Gastrocnemius medialis (tissue), 4 donors: ENCODE data around the gene FADD. TPM values are rescaled to one million over a fixed set of nuclear protein-coding genes. Genes with fewer than 3 reads are reported as not detected.

ENCODE experiments used
- ATAC-seq, 2 donors: fragments of 150-250 bp; one replicate each; pipeline ENCODE4 v1.9.1; 2016
- DNase-seq, 2 donors: peaks; one replicate each; pipeline ENCODE4 v3.0.0-alpha.2; 2019
- H3K27ac ChIP-seq, 4 donors: fragments of 200-600 bp; sonication (generic); 1 replicate in 1 of 4; 2 replicates in 3 of 4; pipeline ENCODE4 v1.5.1; 2016 to 2018; ENCODE audit warnings: mild to moderate bottlenecking in 2 of 4, moderate library complexity in 1 of 4
- H3K27me3 ChIP-seq, 3 donors: fragments of 200-600 bp; sonication (generic) in 2 of 3; 1 replicate in 1 of 3; 2 replicates in 2 of 3; pipeline versions ENCODE4 v1.5.1 to v1.6.0; 2016 to 2019; ENCODE audit warnings: mild to moderate bottlenecking in 1 of 3, moderate library complexity in 1 of 3
- H3K36me3 ChIP-seq, 2 donors: fragments of 200-600 bp; sonication (generic) in 1 of 2; one replicate each; pipeline ENCODE4 v1.5.1; 2017 to 2018
- H3K4me1 ChIP-seq, 2 donors: fragments of 200-600 bp; sonication (generic) in 1 of 2; one replicate each; pipeline ENCODE4 v1.5.1; 2016 to 2017; ENCODE audit warnings: mild to moderate bottlenecking in 2 of 2
- H3K4me3 ChIP-seq, 4 donors: fragments of 200-600 bp; sonication (generic) in 3 of 4; 1 replicate in 1 of 4; 2 replicates in 3 of 4; pipeline ENCODE4 v1.5.1; 2016 to 2019; ENCODE audit warnings: mild to moderate bottlenecking in 2 of 4
- H3K9me3 ChIP-seq, 3 donors: fragments of 200-600 bp; sonication (generic) in 2 of 3; 1 replicate in 1 of 3; 2 replicates in 2 of 3; pipeline ENCODE4 v1.5.1; 2016 to 2019
- POLR2A ChIP-seq, 2 donors: fragments of 450-650 bp; IDR thresholded peaks; one replicate each; pipeline ENCODE4 v1.6.1; 2017; ENCODE audit warnings: antibody characterized with exemption in 2 of 2, mild to moderate bottlenecking in 2 of 2, moderate library complexity in 2 of 2
- in situ Hi-C, 4 donors: fragments of 200-750 bp; cut with MboI; loops; one replicate each; pipeline versions ENCODE4 v1.15.0 to v1.8.0; 2017; ENCODE audit warnings: low sequenced_read_pairs in 4 of 4
- intact Hi-C: fragments of 100-400 bp; cut with DNase I; formaldehyde crosslinking; loops from one replicate; pipeline ENCODE4 v1.15.1; 2023; ENCODE audit warnings: low total_unique reads
- total RNA-seq, 4 donors: library from RNA; depleted of rRNA; stranded (reverse); fragments of >200 nt; gene quantifications; one replicate each; pipeline versions ENCODE4 v1.1.0 to v1.2.3, GENCODE V29; 2016
- TF ChIP-seq, protein P1 (sequence below), 5 experiments: fragments of 450-650 bp in 3 of 5; fragments of 200-600 bp in 2 of 5; sonication (generic) in 2 of 5; IDR thresholded peaks in 4 of 5; conservative IDR thresholded peaks in 1 of 5; 1 replicate in 4 of 5; 2 replicates in 1 of 5; pipeline ENCODE4 v1.5.1; 2016 to 2019; ENCODE audit warnings: antibody characterized with exemption in 5 of 5, mild to moderate bottlenecking in 3 of 5, moderate library complexity in 3 of 5

FADD gene
- total RNA-seq, 4 donors from 2014 or later, result 6.9 to 17.3 (median 10.4) TPM

DNA sequence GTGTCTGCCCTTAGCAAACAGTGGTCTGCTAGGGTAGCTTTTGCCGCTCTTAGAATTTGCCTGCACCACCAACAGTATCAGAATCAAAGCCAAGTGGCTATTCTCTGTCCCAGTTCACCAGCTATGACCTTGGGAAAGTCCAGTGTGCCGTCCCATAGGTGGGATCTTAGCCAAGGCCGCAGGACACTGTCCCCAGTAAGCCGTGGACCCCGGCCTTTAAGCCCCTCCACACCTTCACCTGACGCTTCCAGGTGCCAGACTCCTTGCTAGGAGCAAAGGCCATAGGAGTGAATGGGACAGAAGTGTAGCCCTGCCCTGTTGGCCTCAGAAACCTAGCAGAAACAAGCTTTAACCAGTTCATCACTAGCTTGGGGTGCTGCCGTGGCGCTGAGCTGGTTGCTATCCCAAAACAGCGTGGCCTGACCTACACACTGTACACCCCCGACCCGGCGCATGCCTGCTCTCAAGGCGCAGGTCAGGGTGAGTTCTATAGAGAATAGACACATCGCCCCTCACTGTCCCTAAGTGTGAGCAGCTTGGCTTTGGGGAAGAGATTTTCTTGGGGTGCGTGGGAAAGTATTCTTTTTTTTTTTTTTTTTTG lies 4.5 kb downstream of the FADD start:
- Histone ChIP-seq H3K4me1 (peaks cover 12 to 16% of the 10 kb centered on the region in 2 donors), H3K36me3 (peaks cover 0 to 29% of the 10 kb centered on the region in 2 donors), H3K4me3 (no peak overlapping the region), H3K9me3 (no peaks in the 10 kb centered on the region), H3K27me3 (no peaks in the 10 kb centered on the region), H3K27ac (no peak overlapping the region)
- in situ Hi-C loops (loop anchor here in 1 of 4 donors (10.0 kb wide), 1 partner anchor 523 kb away; no protein-coding TSS in a partner anchor), intact Hi-C loops (loop anchor here (10.0 kb wide), 1 partner anchor 197 kb away; no protein-coding TSS in a partner anchor)
- no peak for DNase-seq
- TF ChIP-seq, protein P1, sequence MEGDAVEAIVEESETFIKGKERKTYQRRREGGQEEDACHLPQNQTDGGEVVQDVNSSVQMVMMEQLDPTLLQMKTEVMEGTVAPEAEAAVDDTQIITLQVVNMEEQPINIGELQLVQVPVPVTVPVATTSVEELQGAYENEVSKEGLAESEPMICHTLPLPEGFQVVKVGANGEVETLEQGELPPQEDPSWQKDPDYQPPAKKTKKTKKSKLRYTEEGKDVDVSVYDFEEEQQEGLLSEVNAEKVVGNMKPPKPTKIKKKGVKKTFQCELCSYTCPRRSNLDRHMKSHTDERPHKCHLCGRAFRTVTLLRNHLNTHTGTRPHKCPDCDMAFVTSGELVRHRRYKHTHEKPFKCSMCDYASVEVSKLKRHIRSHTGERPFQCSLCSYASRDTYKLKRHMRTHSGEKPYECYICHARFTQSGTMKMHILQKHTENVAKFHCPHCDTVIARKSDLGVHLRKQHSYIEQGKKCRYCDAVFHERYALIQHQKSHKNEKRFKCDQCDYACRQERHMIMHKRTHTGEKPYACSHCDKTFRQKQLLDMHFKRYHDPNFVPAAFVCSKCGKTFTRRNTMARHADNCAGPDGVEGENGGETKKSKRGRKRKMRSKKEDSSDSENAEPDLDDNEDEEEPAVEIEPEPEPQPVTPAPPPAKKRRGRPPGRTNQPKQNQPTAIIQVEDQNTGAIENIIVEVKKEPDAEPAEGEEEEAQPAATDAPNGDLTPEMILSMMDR (IDR thresholded peaks at IDR 0.05 in 4 of 5, conservative IDR thresholded peaks at IDR 0.05 in 1 of 5), result no peak
- TF ChIP-seq POLR2A (IDR thresholded peaks at IDR 0.05), result no peak
- no peak for ATAC-seq

- H3K4me3 ChIP-seq, result no peak overlapping the region
- in situ Hi-C loops, result loop anchor here in 1 of 4 donors (10.0 kb wide), 1 partner anchor 525 kb away; no protein-coding TSS in a partner anchor
- intact Hi-C loops, result loop anchor here (10.0 kb wide), 1 partner anchor 195 kb away; no protein-coding TSS in a partner anchor
- DNase-seq, result no peak
- TF ChIP-seq, protein P1 (IDR thresholded peaks at IDR 0.05 in 4 of 5, conservative IDR thresholded peaks at IDR 0.05 in 1 of 5), result no peak
- TF ChIP-seq POLR2A (IDR thresholded peaks at IDR 0.05), result no peak
- H3K9me3 ChIP-seq, result no peaks in the 10 kb centered on the region
- no peak overlapping the region for H3K27ac ChIP-seq
- H3K4me1 ChIP-seq, result peaks cover 3 to 9% of the 10 kb centered on the region in 2 donors
- no peak for ATAC-seq
- no peaks in the 10 kb centered on the region for H3K27me3 ChIP-seq
- H3K36me3 ChIP-seq, result peaks cover 0 to 29% of the 10 kb centered on the region in 2 donors
Observed at GRCh38 chr11:70209391-70209912, 6.4 kb downstream of the FADD start.

- DNase-seq (no peak), ATAC-seq (peak; percentile 30 to 39)
- Histone ChIP-seq H3K4me1 (peaks cover 0 to 3% of the 10 kb centered on the region in 2 donors), H3K36me3 (peaks cover 0 to 29% of the 10 kb centered on the region in 2 donors), H3K27ac (no peak overlapping the region), H3K9me3 (no peaks in the 10 kb centered on the region), H3K27me3 (no peaks in the 10 kb centered on the region), H3K4me3 (no peak overlapping the region)
- TF ChIP-seq POLR2A (IDR thresholded peaks at IDR 0.05), result no peak
- TF ChIP-seq, protein P1 (IDR thresholded peaks at IDR 0.05 in 4 of 5, conservative IDR thresholded peaks at IDR 0.05 in 1 of 5), result no peak
- in situ Hi-C loops (no loop called here), intact Hi-C loops (no loop called here)
Observed at GRCh38 chr11:70210051-70210501, 7.0 kb downstream of the FADD start.

DNA sequence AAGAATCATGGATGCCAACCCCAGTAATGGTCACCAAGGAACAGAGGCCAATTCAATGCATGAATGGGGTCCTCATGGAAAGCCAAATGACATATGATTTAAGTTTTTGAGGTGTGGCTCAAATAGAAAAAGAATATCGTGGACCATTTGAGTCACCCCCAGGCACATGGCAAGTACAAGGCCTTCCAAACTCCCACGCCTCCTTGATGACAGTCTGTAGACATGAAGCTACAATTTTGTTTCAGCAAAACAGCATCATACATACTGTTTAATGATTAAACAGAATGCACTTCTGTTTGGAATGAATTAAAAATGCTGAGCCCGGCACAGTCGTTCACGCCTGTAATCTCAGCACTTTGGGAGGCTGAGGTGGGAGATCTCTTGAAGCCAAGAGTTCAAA lies 7.4 kb downstream of the FADD start:
- Histone ChIP-seq H3K4me3 (no peak overlapping the region), H3K9me3 (no peaks in the 10 kb centered on the region), H3K36me3 (peaks cover 0 to 29% of the 10 kb centered on the region in 2 donors), H3K27ac (no peak overlapping the region), H3K4me1 (no peaks in the 10 kb centered on the region), H3K27me3 (no peaks in the 10 kb centered on the region)
- ATAC-seq, result no peak
- no peak for DNase-seq
- TF ChIP-seq POLR2A (IDR thresholded peaks at IDR 0.05), result no peak
- TF ChIP-seq, protein P1 (IDR thresholded peaks at IDR 0.05 in 4 of 5, conservative IDR thresholded peaks at IDR 0.05 in 1 of 5), result no peak
- intact Hi-C loops, result no loop called here
- in situ Hi-C loops, result no loop called here
